ENCODE measurements around the gene OTOG.

The OTOG gene

DNA sequence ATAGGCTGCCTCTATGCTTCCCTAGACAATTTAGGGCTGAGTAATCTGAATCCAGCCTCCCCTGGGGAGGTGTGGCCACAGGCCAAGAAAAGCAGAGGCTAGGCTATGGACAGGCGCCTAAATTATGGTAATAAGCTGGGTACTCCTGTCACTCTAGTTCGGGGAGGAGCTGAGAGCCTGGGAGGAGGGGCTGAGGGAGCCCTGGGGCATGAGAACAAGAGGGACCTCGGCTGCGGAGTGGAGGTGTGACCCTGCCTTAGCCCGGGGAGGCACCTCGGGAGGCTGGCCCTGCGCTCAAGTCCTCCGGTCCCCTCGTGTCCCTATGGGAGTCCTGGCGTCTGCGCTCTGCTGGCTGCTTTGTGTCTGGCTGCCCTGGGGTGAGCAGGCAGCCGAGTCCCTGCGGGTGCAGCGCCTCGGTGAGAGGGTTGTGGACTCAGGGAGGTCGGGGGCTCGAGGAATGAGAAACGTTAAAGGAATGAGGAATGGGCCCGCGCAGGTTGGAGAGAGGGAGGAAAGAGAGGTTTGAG lies at the start of gene OTOG:
Gene OTOG (plus strand): TSS at position 209 of the 527 bp plus-strand sequence. CDS start 114 bp downstream, at position 323.
- no peak for TF ChIP-seq EZH2phosphoT487 (conservative IDR thresholded peaks at IDR 0.05; ENCODE audit: low read length)
- TF ChIP-seq, protein P1, sequence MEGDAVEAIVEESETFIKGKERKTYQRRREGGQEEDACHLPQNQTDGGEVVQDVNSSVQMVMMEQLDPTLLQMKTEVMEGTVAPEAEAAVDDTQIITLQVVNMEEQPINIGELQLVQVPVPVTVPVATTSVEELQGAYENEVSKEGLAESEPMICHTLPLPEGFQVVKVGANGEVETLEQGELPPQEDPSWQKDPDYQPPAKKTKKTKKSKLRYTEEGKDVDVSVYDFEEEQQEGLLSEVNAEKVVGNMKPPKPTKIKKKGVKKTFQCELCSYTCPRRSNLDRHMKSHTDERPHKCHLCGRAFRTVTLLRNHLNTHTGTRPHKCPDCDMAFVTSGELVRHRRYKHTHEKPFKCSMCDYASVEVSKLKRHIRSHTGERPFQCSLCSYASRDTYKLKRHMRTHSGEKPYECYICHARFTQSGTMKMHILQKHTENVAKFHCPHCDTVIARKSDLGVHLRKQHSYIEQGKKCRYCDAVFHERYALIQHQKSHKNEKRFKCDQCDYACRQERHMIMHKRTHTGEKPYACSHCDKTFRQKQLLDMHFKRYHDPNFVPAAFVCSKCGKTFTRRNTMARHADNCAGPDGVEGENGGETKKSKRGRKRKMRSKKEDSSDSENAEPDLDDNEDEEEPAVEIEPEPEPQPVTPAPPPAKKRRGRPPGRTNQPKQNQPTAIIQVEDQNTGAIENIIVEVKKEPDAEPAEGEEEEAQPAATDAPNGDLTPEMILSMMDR (IDR thresholded peaks at IDR 0.05; ENCODE audit: insufficient read depth, low read length, poor library complexity, severe bottlenecking) = no peak
- H3K36me3 ChIP-seq (ENCODE audit: low read length) = no peaks in the 10 kb centered on the region
- no peaks in the 10 kb centered on the region for H3F3A ChIP-seq (ENCODE audit: insufficient read depth)
- H3K9me2 ChIP-seq (replicated peaks; ENCODE audit: insufficient read depth, low read length) = no peaks in the 10 kb centered on the region
- H3K4me2 ChIP-seq (ENCODE audit: low read depth, low read length, poor library complexity, severe bottlenecking) = no peak within 1 kb of the TSS
- H3K4me3 ChIP-seq (ENCODE audit: insufficient read depth, low read length, poor library complexity, severe bottlenecking) = no peak within 1 kb of the TSS
- H3K27ac ChIP-seq (ENCODE audit: low read depth, low read length) = no peak within 1 kb of the TSS
- no peaks in the 10 kb centered on the region for H3K79me2 ChIP-seq (ENCODE audit: insufficient read depth, low read length)
- H4K20me1 ChIP-seq (ENCODE audit: low read depth, low read length) = no peaks in the 10 kb centered on the region
- H3K9ac ChIP-seq (ENCODE audit: low read length) = no peak within 1 kb of the TSS
- no peak within 1 kb of the TSS for H2AFZ ChIP-seq (ENCODE audit: low read depth, low read length, severe bottlenecking)
- H3K9me3 ChIP-seq (ENCODE audit: insufficient read depth, low read length) = no peaks in the 10 kb centered on the region
- H3K27me3 ChIP-seq (ENCODE audit: low read length) = no peaks in the 10 kb centered on the region

- H3K79me2 ChIP-seq (ENCODE audit: insufficient read depth, low read length) = no peaks in the 10 kb centered on the region
- H3K9ac ChIP-seq (ENCODE audit: low read length) = no peak overlapping the region
- H3K27ac ChIP-seq (ENCODE audit: low read depth, low read length) = no peak overlapping the region
- no peaks in the 10 kb centered on the region for H3K36me3 ChIP-seq (ENCODE audit: low read length)
- H3K4me3 ChIP-seq (ENCODE audit: insufficient read depth, low read length, poor library complexity, severe bottlenecking) = no peak overlapping the region
- no peaks in the 10 kb centered on the region for H3K27me3 ChIP-seq (ENCODE audit: low read length)
- H3F3A ChIP-seq (ENCODE audit: insufficient read depth) = no peaks in the 10 kb centered on the region
- TF ChIP-seq EZH2phosphoT487 (conservative IDR thresholded peaks at IDR 0.05; ENCODE audit: low read length) = no peak
- no peaks in the 10 kb centered on the region for H3K9me2 ChIP-seq (replicated peaks; ENCODE audit: insufficient read depth, low read length)
- no peaks in the 10 kb centered on the region for H3K9me3 ChIP-seq (ENCODE audit: insufficient read depth, low read length)
- H4K20me1 ChIP-seq (ENCODE audit: low read depth, low read length) = no peaks in the 10 kb centered on the region
- no peak overlapping the region for H2AFZ ChIP-seq (ENCODE audit: low read depth, low read length, severe bottlenecking)
- H3K4me2 ChIP-seq (ENCODE audit: low read depth, low read length, poor library complexity, severe bottlenecking) = no peak overlapping the region
Measured at GRCh38 chr11:17498058-17498457, 49.0 kb upstream of the OTOG start.

DNA sequence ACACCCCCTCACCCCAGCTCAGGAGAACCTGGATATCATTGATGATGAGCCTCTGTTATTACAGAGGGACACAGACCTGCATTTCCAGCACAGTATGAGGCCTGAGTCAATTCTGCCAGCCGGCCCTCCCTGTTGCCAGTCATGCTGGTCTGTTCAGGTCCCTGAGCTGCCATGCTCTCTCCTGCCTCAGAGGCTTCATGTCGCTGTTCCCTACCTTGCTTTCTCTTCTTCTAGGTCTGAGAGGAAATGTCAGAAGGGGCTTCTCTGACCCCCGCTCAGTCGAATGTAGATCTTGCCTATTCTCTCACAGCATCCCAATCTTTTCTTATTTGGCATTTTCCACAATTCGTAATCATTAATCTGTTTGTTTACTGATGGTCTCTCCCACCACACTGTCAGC lies 48.6 kb upstream of the OTOG start:
- no peaks in the 10 kb centered on the region for H3K79me2 ChIP-seq (ENCODE audit: insufficient read depth, low read length)
- no peaks in the 10 kb centered on the region for H3K9me2 ChIP-seq (replicated peaks; ENCODE audit: insufficient read depth, low read length)
- no peaks in the 10 kb centered on the region for H3F3A ChIP-seq (ENCODE audit: insufficient read depth)
- no peak overlapping the region for H3K4me3 ChIP-seq (ENCODE audit: insufficient read depth, low read length, poor library complexity, severe bottlenecking)
- no peak overlapping the region for H2AFZ ChIP-seq (ENCODE audit: low read depth, low read length, severe bottlenecking)
- H3K9ac ChIP-seq (ENCODE audit: low read length) = no peak overlapping the region
- no peak overlapping the region for H3K27ac ChIP-seq (ENCODE audit: low read depth, low read length)
- H4K20me1 ChIP-seq (ENCODE audit: low read depth, low read length) = no peaks in the 10 kb centered on the region
- no peaks in the 10 kb centered on the region for H3K9me3 ChIP-seq (ENCODE audit: insufficient read depth, low read length)
- TF ChIP-seq, protein P1 (IDR thresholded peaks at IDR 0.05; ENCODE audit: insufficient read depth, low read length, poor library complexity, severe bottlenecking) = no peak
- TF ChIP-seq EZH2phosphoT487 (conservative IDR thresholded peaks at IDR 0.05; ENCODE audit: low read length) = no peak
- H3K27me3 ChIP-seq (ENCODE audit: low read length) = no peaks in the 10 kb centered on the region
- H3K36me3 ChIP-seq (ENCODE audit: low read length) = no peaks in the 10 kb centered on the region
- no peak overlapping the region for H3K4me2 ChIP-seq (ENCODE audit: low read depth, low read length, poor library complexity, severe bottlenecking)

GRCh38 chr11:17500673-17501072 lies 46.4 kb upstream of the OTOG start:
- Histone ChIP-seq H3K36me3 (ENCODE audit: low read length) (no peaks in the 10 kb centered on the region), H3K9ac (ENCODE audit: low read length) (no peak overlapping the region), H2AFZ (ENCODE audit: low read depth, low read length, severe bottlenecking) (no peak overlapping the region), H3K27ac (ENCODE audit: low read depth, low read length) (no peak overlapping the region), H3K27me3 (ENCODE audit: low read length) (no peaks in the 10 kb centered on the region), H3K9me2 (replicated peaks; ENCODE audit: insufficient read depth, low read length) (no peaks in the 10 kb centered on the region), H3F3A (ENCODE audit: insufficient read depth) (no peaks in the 10 kb centered on the region), H4K20me1 (ENCODE audit: low read depth, low read length) (no peaks in the 10 kb centered on the region), H3K9me3 (ENCODE audit: insufficient read depth, low read length) (no peaks in the 10 kb centered on the region), H3K79me2 (ENCODE audit: insufficient read depth, low read length) (no peaks in the 10 kb centered on the region), H3K4me3 (ENCODE audit: insufficient read depth, low read length, poor library complexity, severe bottlenecking) (no peak overlapping the region), H3K4me2 (ENCODE audit: low read depth, low read length, poor library complexity, severe bottlenecking) (no peak overlapping the region)
- no peak for TF ChIP-seq EZH2phosphoT487 (conservative IDR thresholded peaks at IDR 0.05; ENCODE audit: low read length)
- TF ChIP-seq, protein P1 (IDR thresholded peaks at IDR 0.05; ENCODE audit: insufficient read depth, low read length, poor library complexity, severe bottlenecking) = no peak

All from SU-DHL-6 (cell line).